Thymus (tissue), 11 donors: Measurements from ENCODE around the gene HOMEZ. TPM values are rescaled to one million over a fixed set of nuclear protein-coding genes. Genes with fewer than 3 reads are reported as not detected.

ENCODE experiments used
- DNase-seq, 9 donors: peaks; one replicate each; pipeline ENCODE4 v3.0.0-alpha.2; 2013; ENCODE audit warnings: low spot score in 9 of 9, low read depth in 6 of 9, missing footprints in 1 of 9
- H3K27ac ChIP-seq, 2 donors: one replicate each; pipeline ENCODE4 v1.5.1; 2013; ENCODE audit warnings: control low read depth in 1 of 2, low read depth in 1 of 2, low read length in 1 of 2, mild to moderate bottlenecking in 1 of 2, moderate library complexity in 1 of 2
- H3K27me3 ChIP-seq, 2 donors: one replicate each; pipeline ENCODE4 v1.5.1; 2013; ENCODE audit warnings: low read length in 1 of 2; ENCODE audit not compliant: control insufficient read depth in 2 of 2, insufficient read depth in 1 of 2
- H3K36me3 ChIP-seq, 2 donors: one replicate each; pipeline ENCODE4 v1.5.1; 2013; ENCODE audit warnings: low read length in 1 of 2, mild to moderate bottlenecking in 1 of 2, moderate library complexity in 1 of 2; ENCODE audit not compliant: control insufficient read depth in 2 of 2, insufficient read depth in 2 of 2
- H3K4me1 ChIP-seq, 2 donors: one replicate each; pipeline ENCODE4 v1.5.1; 2013; ENCODE audit warnings: low read length in 2 of 2; ENCODE audit not compliant: control insufficient read depth in 2 of 2, insufficient read depth in 2 of 2
- H3K4me3 ChIP-seq, 2 donors: one replicate each; pipeline ENCODE4 v1.5.1; 2013; ENCODE audit warnings: low read length in 2 of 2, control low read depth in 1 of 2, mild to moderate bottlenecking in 1 of 2
- H3K9me3 ChIP-seq, 2 donors: one replicate each; pipeline ENCODE4 v1.5.1; 2013; ENCODE audit warnings: low read length in 1 of 2, mild to moderate bottlenecking in 1 of 2; ENCODE audit not compliant: control insufficient read depth in 2 of 2, insufficient read depth in 1 of 2
- WGBS: extraction: QIAGEN DNeasy Blood & Tissue Kit; methylation state at CpG from one replicate; pipeline ENCODE4 v1.1.7; 2013; 5-methylcytosine and 5-hydroxymethylcytosine counted together
- polyA plus RNA-seq: library from polyadenylated mRNA; stranded (reverse); fragments of 200-250 nt; gene quantifications from one replicate; pipeline ENCODE4 v1.2.3, GENCODE V29; 2013
- total RNA-seq: library from RNA; stranded (reverse); fragments of 120-200 nt; gene quantifications from one replicate; pipeline ENCODE4 v1.2.4, GENCODE V29; 2013
- donor health status: healthy.

The HOMEZ gene
- total and polyA plus RNA-seq, 2 donors = 10.2 to 10.6 TPM

DNA sequence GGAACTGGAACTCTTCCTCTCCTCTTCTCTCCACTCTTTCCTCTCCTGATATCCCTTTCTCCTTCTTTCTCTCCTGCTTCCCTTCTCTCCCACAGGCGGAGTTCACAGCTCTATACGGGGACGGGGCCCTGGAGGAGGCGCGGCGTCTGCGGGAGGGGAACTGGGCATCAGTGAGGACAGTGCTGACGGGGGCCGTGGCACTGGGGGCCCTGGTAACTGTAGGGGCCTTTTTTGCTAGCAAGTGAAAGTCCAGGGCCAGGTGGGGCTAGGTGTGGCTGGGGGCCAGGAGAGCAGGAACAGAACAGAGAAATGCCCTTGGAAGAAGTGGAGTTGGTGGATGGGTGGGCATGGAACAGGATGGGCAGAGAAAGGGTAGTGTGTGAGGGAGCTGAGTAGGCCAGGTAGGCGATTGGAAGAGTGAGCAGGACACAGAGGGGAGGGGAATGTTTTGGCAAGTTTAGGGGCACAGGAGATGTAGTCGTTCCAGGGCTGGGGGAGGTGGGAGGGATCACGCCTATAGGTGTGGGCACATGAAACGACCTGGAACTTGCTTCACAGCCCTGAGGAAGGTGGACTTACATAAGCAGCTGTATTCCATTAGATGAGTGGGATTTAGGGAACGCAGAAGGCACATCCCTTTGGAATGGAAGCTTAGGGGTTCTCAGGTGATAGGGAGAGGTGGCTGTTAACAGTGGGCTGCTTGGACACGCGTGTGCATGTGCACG, 23.0 kb upstream of the HOMEZ start:
- no peak overlapping the region for H3K27ac ChIP-seq
- H3K36me3 ChIP-seq = no peaks in the 10 kb centered on the region
- no peak overlapping the region for H3K4me3 ChIP-seq
- H3K9me3 ChIP-seq = no peaks in the 10 kb centered on the region
- H3K4me1 ChIP-seq = peaks cover 6 to 15% of the 10 kb centered on the region in 2 donors
- 95% methylated on average over 17 of the region's 17 CpGs for WGBS
- DNase-seq = no peak
- peaks cover 0 to 9% of the 10 kb centered on the region in 2 donors for H3K27me3 ChIP-seq

DNA sequence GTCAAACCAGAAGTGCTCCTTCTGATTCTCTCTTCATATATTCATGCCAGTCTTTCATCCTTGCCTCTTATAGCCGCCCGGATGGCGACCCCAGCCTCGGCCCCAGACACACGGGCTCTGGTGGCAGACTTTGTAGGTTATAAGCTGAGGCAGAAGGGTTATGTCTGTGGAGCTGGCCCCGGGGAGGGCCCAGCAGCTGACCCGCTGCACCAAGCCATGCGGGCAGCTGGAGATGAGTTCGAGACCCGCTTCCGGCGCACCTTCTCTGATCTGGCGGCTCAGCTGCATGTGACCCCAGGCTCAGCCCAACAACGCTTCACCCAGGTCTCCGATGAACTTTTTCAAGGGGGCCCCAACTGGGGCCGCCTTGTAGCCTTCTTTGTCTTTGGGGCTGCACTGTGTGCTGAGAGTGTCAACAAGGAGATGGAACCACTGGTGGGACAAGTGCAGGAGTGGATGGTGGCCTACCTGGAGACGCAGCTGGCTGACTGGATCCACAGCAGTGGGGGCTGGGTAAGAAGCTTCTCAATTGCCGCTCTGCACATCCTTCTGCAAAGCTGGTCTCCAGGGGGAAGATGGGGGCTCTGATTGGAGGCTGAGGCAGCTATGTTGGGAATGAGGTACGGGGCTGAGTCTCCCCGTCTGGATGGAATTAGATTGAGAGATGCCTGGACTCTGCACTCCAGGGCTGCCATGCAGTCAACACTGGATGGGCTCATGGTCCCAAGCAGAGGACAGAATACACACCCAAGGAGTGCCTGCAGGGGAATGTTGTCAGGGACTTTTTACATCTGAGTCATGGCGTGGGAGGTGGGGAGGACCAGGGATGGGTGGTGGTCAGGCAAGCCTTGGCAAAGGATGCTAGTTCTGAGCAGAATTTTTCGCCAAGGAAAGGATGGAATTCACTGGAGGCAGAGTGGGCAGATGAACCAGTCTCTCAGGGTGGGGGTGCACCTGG, 22.0 kb upstream of the HOMEZ start:
- peaks cover 6 to 19% of the 10 kb centered on the region in 2 donors for H3K4me1 ChIP-seq
- DNase-seq = no peak
- peak overlapping the region in 1 of 2 donors; percentile 21 for H3K27ac ChIP-seq
- H3K36me3 ChIP-seq = no peaks in the 10 kb centered on the region
- no peaks in the 10 kb centered on the region for H3K9me3 ChIP-seq
- WGBS = 96% methylated on average over 22 of the region's 22 CpGs
- H3K4me3 ChIP-seq = no peak overlapping the region
- H3K27me3 ChIP-seq = peaks cover 0 to 9% of the 10 kb centered on the region in 2 donors

DNA sequence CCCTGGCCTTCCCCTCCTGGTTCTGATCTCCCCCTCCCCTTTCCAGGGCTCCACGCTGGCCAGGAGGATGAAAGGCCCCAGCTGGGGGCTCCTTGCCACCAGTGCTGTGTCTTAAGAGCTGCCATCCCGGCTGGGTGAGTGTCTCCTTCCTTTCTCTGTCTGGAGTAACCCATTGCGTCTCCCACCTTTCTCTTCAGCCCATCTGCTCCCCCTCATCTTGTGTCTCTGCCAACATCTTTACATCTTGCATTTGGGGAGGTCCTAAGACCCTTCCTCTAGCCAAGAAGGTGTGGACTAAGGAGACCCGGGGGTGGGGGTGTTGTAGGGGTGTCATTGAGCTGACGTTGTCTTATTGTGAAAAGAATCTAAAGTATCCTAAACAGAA, 21.2 kb upstream of the HOMEZ start:
- no peak for DNase-seq
- H3K36me3 ChIP-seq = no peaks in the 10 kb centered on the region
- H3K27ac ChIP-seq = peak overlapping the region; percentile 62 to 86
- WGBS = 54% methylated on average over 5 of the region's 5 CpGs
- H3K9me3 ChIP-seq = peaks cover 0 to 1% of the 10 kb centered on the region in 2 donors
- H3K27me3 ChIP-seq = peaks cover 0 to 9% of the 10 kb centered on the region in 2 donors
- H3K4me3 ChIP-seq = peak overlapping the region; percentile 36 to 47
- H3K4me1 ChIP-seq = peaks cover 6 to 25% of the 10 kb centered on the region in 2 donors

DNA sequence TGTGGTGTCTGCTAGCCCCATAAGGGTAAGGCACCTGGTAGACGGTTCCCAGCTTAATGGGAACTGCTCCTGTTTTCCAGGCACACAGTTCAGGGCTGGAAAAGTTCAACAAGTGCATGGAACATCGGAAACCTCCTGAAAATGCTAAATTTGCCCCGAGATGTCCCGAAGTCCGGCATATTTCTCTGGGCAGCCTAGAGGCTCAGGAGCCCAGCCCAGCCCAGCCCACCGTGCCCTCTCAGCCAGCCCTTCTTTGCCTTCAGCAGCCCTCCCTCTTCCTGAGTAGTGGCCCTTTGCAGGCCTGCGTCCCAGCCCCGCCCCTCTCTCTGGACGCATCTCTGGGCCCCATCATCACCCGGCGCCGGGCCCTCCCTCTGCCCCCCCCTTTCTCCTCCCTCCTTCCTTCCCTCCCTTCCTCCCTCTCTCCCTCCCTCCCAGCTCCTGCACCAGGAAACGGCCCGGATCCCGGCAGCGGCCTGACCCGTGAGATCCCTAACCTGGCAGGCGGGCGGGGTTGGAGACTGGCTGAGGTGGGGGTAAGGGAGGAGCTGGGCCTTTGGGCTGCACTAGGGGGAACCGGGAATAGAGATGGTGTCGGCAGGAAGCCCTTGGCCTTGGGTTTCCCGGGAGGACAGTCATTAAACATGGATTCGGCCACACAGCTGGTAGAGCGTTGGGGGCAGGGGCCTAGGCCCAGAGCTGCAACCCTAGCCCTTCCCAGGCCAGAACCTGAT, 20.6 kb upstream of the HOMEZ start, which contains the start of gene BCL2L2:
Gene BCL2L2 (plus strand): TSS at position 422 of the 734 bp plus-strand sequence. CDS start 935 bp downstream, outside the sequence.
- H3K4me1 ChIP-seq = peaks cover 6 to 25% of the 10 kb centered on the region in 2 donors
- peak within 1 kb of the TSS; percentile 36 to 47 for H3K4me3 ChIP-seq
- DNase-seq = peak in 2 of 9 donors; percentile 28 to 46
- H3K27me3 ChIP-seq = peaks cover 0 to 9% of the 10 kb centered on the region in 2 donors
- no peaks in the 10 kb centered on the region for H3K36me3 ChIP-seq
- 5% methylated on average over 24 of the region's 24 CpGs for WGBS
- H3K27ac ChIP-seq = peak within 1 kb of the TSS; percentile 62 to 86
- peaks cover 0 to 1% of the 10 kb centered on the region in 2 donors for H3K9me3 ChIP-seq

DNA sequence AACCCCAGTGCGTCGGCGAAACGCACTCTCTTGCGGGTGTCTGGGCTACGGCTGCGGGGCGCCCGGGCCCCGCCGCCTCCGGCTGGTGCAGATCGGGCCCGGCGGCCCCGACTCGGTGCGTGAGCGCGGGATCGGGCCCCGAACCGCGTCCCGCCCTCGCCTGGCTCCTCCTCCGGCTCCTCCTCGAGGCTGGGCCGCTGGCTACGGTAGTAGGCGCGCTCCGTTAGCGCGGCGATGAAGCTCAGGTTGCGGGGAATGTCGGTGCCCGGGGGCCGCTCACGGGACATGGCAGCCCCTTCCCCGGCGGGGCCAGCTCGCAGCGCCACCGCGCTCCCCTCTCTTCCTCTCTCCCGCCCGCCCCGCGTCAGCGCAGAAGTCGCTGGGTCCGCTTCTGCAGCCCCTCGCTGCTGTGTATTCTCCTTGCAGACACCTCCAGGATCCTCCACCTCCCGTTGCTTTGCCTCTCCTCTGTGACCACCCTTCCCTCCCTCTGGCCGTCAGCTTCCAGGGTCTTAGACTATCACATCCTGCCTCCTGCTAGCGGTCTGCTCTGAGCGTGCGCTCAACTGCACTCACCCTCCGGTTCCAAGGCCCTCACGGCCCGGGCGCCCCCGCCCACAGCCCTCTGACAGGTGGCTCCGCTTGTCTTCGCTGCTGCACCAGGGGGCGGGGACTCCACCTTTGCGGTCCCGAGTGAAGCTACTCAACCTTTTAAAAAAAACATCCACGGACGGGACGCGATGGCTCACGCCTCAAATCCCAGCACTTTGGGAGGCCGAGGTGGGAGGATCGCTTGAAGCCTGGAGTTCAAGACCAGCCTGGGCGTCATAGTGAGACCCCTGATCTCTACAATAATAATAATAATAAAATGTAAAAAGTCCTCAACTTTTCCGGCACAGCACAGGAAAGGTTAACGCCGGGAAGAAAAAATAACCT, 16.6 kb upstream of the HOMEZ start, which contains the start of gene PPP1R3E:
Gene PPP1R3E (minus strand): TSS at position 570 of the 936 bp plus-strand sequence. CDS start 283 bp downstream, at position 287.
- Histone ChIP-seq H3K4me1 (peaks cover 14 to 37% of the 10 kb centered on the region in 2 donors), H3K36me3 (peaks cover 9 to 17% of the 10 kb centered on the region in 2 donors), H3K27me3 (peaks cover 0 to 9% of the 10 kb centered on the region in 2 donors), H3K4me3 (peak within 1 kb of the TSS; percentile 67 to 79), H3K27ac (peak within 1 kb of the TSS; percentile 97 to 98), H3K9me3 (peaks cover 0 to 1% of the 10 kb centered on the region in 2 donors)
- peak in 7 of 9 donors; percentile 77 to 94 (median 85) for DNase-seq
- 2% methylated on average over 81 of the region's 81 CpGs for WGBS

DNA sequence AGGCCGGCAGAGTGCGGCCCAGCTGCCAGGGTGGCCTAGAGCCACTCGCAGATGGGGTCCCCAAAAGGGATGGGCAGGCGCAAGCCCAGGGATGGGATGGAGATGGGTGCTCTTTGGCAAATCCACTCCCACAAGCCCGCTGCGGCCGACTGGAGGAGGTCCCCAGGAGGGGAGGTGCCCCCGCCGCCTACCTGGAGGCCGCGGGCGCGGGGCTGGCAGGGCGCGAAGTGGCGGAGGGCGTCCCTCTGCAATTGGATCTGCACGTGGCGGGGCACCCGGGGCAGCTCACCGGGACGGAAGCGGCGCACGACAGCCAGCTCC, 16.0 kb upstream of the HOMEZ start:
- peaks cover 0 to 1% of the 10 kb centered on the region in 2 donors for H3K9me3 ChIP-seq
- H3K4me1 ChIP-seq = peaks cover 14 to 35% of the 10 kb centered on the region in 2 donors
- peaks cover 0 to 8% of the 10 kb centered on the region in 2 donors for H3K27me3 ChIP-seq
- DNase-seq = no peak
- H3K36me3 ChIP-seq = peaks cover 12 to 24% of the 10 kb centered on the region in 2 donors
- peak overlapping the region; percentile 97 to 98 for H3K27ac ChIP-seq
- under 1% methylated on average over 25 of the region's 25 CpGs for WGBS
- peak overlapping the region; percentile 67 to 79 for H3K4me3 ChIP-seq

DNA sequence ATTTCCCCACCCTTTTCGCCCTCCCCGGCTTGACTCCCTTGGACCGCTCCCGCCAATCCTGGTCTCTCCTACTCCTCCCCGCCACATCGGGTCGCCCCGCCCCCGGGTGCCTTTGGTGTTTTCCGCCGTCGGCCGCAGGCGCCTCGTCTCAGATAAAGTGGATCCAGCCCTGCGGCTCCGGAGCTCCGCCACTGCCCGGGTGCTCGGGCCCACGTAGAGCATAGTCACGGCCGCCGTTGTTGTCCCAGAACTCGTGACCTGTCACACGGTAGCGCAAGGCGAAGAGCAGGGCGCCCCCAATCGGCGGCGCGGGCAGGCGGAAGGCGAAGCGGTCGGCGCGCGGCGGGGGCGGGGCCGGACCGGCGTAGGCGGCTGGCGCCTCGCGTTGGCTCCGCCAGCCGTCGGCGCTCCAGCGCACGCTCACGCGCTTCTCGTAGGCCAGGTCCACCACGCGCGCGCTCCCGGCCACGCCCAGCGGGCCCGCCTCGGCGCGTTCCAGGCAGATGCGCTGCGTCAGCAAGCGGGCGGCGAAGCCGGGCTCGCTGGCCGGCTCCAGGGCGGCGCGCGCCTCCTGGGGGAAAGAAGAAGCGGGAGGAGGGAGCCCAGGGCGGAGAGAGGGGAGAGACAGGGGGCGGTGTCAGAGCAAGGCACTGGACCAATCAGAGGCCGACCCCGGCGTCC, 15.5 kb upstream of the HOMEZ start:
- DNase-seq = peak; percentile 81 to 98 (median 95)
- peak overlapping the region; percentile 67 to 86 for H3K4me3 ChIP-seq
- peaks cover 0 to 1% of the 10 kb centered on the region in 2 donors for H3K9me3 ChIP-seq
- WGBS = under 1% methylated on average over 87 of the region's 87 CpGs
- peaks cover 0 to 3% of the 10 kb centered on the region in 2 donors for H3K27me3 ChIP-seq
- peaks cover 11 to 30% of the 10 kb centered on the region in 2 donors for H3K4me1 ChIP-seq
- H3K36me3 ChIP-seq = peaks cover 12 to 25% of the 10 kb centered on the region in 2 donors
- H3K27ac ChIP-seq = peak overlapping the region; percentile 97 to 98
